Middle frontal gyrus (tissue), 1 donor: ENCODE results near the gene LILRB1.
"Not testable (repeated sequence)": the region's sequence is repeated elsewhere in the genome, so short reads cannot be mapped to it uniquely, and the experiment has no call there.

Experiments
- DNase-seq: peaks from one replicate; pipeline ENCODE4 v3.0.0-alpha.2; 2015; ENCODE audit warnings: low spot score; ENCODE audit errors: extremely low spot score

The LILRB1 gene

GRCh38 chr19:54624934-54625730, 5.2 kb upstream of the LILRB1 start:
- DNase-seq: not testable (repeated sequence)

GRCh38 chr19:54626757-54627156, 3.5 kb upstream of the LILRB1 start:
- no peak for DNase-seq

- not testable (repeated sequence) for DNase-seq
Observed at GRCh38 chr19:54627912-54628311, 2.4 kb upstream of the LILRB1 start.

GRCh38 chr19:54630782-54631181, 498 bp downstream of the LILRB1 start:
- no peak for DNase-seq

- not testable (repeated sequence) for DNase-seq
Observed at GRCh38 chr19:54631489-54632337, 1.4 kb downstream of the LILRB1 start.

GRCh38 chr19:54632517-54632916, 2.2 kb downstream of the LILRB1 start:
- DNase-seq: not testable (repeated sequence)

GRCh38 chr19:54633401-54633800, 3.1 kb downstream of the LILRB1 start:
- no peak for DNase-seq

GRCh38 chr19:54636081-54636480, 5.8 kb downstream of the LILRB1 start:
- DNase-seq: not testable (repeated sequence)

- DNase-seq: no peak
Observed at GRCh38 chr19:54638683-54639082, 8.4 kb downstream of the LILRB1 start.

- DNase-seq: not testable (repeated sequence)
Observed at GRCh38 chr19:54642953-54643352, 12.7 kb downstream of the LILRB1 start.

- not testable (repeated sequence) for DNase-seq
Observed at GRCh38 chr19:54643583-54643982, 13.3 kb downstream of the LILRB1 start.

GRCh38 chr19:54644056-54644455, 13.8 kb downstream of the LILRB1 start:
- DNase-seq: no peak

GRCh38 chr19:54646331-54646841, 16.1 kb downstream of the LILRB1 start:
- DNase-seq: no peak

GRCh38 chr19:54648129-54648528, 17.8 kb downstream of the LILRB1 start:
- DNase-seq: no peak

GRCh38 chr19:54650108-54650655, 19.9 kb downstream of the LILRB1 start:
- DNase-seq: no peak

GRCh38 chr19:54653181-54653809, 23.0 kb downstream of the LILRB1 start:
- no peak for DNase-seq

GRCh38 chr19:54654447-54655321, 24.4 kb downstream of the LILRB1 start:
- DNase-seq: no peak

GRCh38 chr19:54659300-54659699, 29.0 kb downstream of the LILRB1 start:
- DNase-seq: no peak

GRCh38 chr19:54660306-54660705, 30.0 kb downstream of the LILRB1 start:
- DNase-seq: no peak

GRCh38 chr19:54660964-54661363, 30.7 kb downstream of the LILRB1 start:
- no peak for DNase-seq
